Left lung (tissue), 10 donors: Measurements from ENCODE around the gene UBE2J2. TPM values are rescaled to one million over a fixed set of nuclear protein-coding genes. Genes with fewer than 3 reads are reported as not detected.

Experiments
- ATAC-seq: fragments of 200-7000 bp; cut with Tn5 transposase; one replicate; pipeline ENCODE4 v1.9.1; 2020; ENCODE audit warnings: moderate library complexity
- DNase-seq, 4 donors: peaks; one replicate each; pipeline ENCODE4 v3.0.0-alpha.2; 2013 to 2020
- H3K27ac ChIP-seq, 2 donors: fragments of 200-600 bp; sonication (generic) in 1 of 2; one replicate each; pipeline versions ENCODE4 v1.5.0 to v1.8.0; 2020 to 2021
- H3K27me3 ChIP-seq, 2 donors: fragments of 200-600 bp; sonication (generic) in 1 of 2; one replicate each; pipeline versions ENCODE4 v1.5.0 to v1.8.0; 2020 to 2021
- H3K36me3 ChIP-seq, 2 donors: fragments of 200-600 bp; sonication (generic) in 1 of 2; one replicate each; pipeline versions ENCODE4 v1.5.0 to v1.8.0; 2020 to 2021
- H3K4me1 ChIP-seq, 2 donors: fragments of 200-600 bp; one replicate each; pipeline ENCODE4 v1.8.0; 2021
- H3K4me3 ChIP-seq, 2 donors: fragments of 200-600 bp; sonication (generic) in 1 of 2; one replicate each; pipeline versions ENCODE4 v1.5.0 to v1.8.0; 2020 to 2021; ENCODE audit warnings: mild to moderate bottlenecking in 1 of 2
- H3K9me3 ChIP-seq, 2 donors: fragments of 200-600 bp; sonication (generic) in 1 of 2; one replicate each; pipeline versions ENCODE4 v1.5.0 to v1.8.0; 2020 to 2021
- CTCF ChIP-seq, 2 donors: fragments of 200-600 bp; sonication (generic) in 1 of 2; IDR thresholded peaks; one replicate each; pipeline versions ENCODE4 v1.5.0 to v1.8.0; 2021; ENCODE audit warnings: antibody characterized with exemption in 2 of 2
- intact Hi-C, 2 donors: fragments of 100-400 bp; cut with DNase I; formaldehyde crosslinking; loops; one replicate each; pipeline versions ENCODE4 v1.11.2 to v1.14.2; 2022
- polyA plus RNA-seq, 6 donors: library from polyadenylated mRNA; unstranded; fragments of 120-200 nt; gene quantifications; one replicate each; pipeline ENCODE4 v1.2.1, GENCODE V29; 2013; ENCODE audit not compliant: insufficient read length in 6 of 6
- total RNA-seq, 2 donors: library from RNA; stranded (reverse); fragmentation: NEBNext Ultra II Directional; extraction: Animal tissue kit (Norgen Biotek cat#: 25700); gene quantifications; one replicate each; pipeline ENCODE4 v1.2.1, GENCODE V29; 2021
- donor health status: DM: no; HTN: yes; CAD: no.
- donor health status: DM: no; HTN: no; CAD: no.

Gene UBE2J2
- total and polyA plus RNA-seq, 8 donors = 42.8 to 68.6 (median 52.1) TPM

- no peak overlapping the region for H3K27ac ChIP-seq
- H3K36me3 ChIP-seq = peaks cover 0 to 87% of the 10 kb centered on the region in 2 donors
- no peak for TF ChIP-seq CTCF (IDR thresholded peaks at IDR 0.05)
- H3K4me3 ChIP-seq = no peak overlapping the region
- no peaks in the 10 kb centered on the region for H3K9me3 ChIP-seq
- no peak for ATAC-seq
- no peak for DNase-seq
- intact Hi-C loops = no loop called here
- H3K4me1 ChIP-seq = peaks cover 0 to 7% of the 10 kb centered on the region in 2 donors
- no peaks in the 10 kb centered on the region for H3K27me3 ChIP-seq
Observed at GRCh38 chr1:1259540-1259939, 14.1 kb downstream of the UBE2J2 start.

- intact Hi-C loops = no loop called here
- H3K36me3 ChIP-seq = peaks cover 0 to 87% of the 10 kb centered on the region in 2 donors
Observed at GRCh38 chr1:1259119-1259488, 14.6 kb downstream of the UBE2J2 start.

DNA sequence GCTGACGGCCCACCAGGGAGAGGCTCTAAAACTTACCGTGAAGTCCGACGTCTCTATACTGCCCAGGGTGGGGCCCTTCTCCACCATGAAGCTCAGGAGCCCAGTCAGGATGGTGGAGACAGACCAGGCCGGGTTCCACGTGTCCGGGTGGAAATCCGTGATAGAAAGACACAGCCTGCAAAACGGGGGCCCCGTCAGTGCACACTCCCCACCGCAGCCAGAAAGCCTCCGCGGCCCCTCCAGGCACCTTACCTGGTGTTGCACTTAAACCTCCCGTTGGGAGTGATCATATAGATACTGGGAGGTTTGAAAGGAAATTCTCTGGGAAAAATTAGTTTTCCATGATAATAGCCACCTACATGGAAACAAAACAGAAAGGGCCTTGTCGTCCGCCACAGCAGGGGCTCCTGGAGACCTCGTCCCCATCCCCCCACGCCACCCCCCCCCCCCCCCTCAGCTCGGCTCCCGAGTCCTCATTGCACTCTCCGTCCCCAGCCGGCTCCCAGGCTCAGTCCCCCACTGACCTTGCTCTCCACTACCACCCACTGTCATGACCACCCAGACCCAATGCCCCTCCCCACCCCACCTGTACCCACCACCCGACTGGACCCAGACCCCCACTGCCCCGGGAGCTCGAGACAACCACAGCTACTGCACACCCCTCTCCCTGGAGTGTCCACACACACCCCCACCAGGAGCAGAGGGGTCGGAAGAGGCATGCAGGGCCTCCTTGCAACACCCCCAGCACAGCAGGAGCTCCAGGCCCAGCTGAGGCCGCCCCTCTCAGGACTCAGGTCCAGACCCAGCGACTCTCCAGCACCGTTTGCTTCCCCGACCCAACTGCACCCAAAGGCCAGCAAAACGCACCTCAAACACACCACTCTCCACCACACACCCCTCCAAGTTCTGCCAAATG lies 16.4 kb downstream of the UBE2J2 start:
- TF ChIP-seq CTCF (IDR thresholded peaks at IDR 0.05) = no peak
- Histone ChIP-seq H3K4me3 (no peak overlapping the region), H3K27me3 (no peaks in the 10 kb centered on the region), H3K9me3 (no peaks in the 10 kb centered on the region), H3K27ac (no peak overlapping the region), H3K36me3 (peaks cover 0 to 87% of the 10 kb centered on the region in 2 donors), H3K4me1 (peaks cover 0 to 7% of the 10 kb centered on the region in 2 donors)
- intact Hi-C loops = no loop called here
- no peak for DNase-seq
- ATAC-seq = no peak

More at GRCh38 chr1:1259119-1259488, 14.6 kb downstream of the UBE2J2 start:
- DNase-seq (no peak), ATAC-seq (no peak)
- no peak overlapping the region for H3K27ac ChIP-seq
- H3K9me3 ChIP-seq = no peaks in the 10 kb centered on the region
- peaks cover 0 to 7% of the 10 kb centered on the region in 2 donors for H3K4me1 ChIP-seq
- no peak overlapping the region for H3K4me3 ChIP-seq
- TF ChIP-seq CTCF (IDR thresholded peaks at IDR 0.05) = no peak
- H3K27me3 ChIP-seq = no peaks in the 10 kb centered on the region

DNA sequence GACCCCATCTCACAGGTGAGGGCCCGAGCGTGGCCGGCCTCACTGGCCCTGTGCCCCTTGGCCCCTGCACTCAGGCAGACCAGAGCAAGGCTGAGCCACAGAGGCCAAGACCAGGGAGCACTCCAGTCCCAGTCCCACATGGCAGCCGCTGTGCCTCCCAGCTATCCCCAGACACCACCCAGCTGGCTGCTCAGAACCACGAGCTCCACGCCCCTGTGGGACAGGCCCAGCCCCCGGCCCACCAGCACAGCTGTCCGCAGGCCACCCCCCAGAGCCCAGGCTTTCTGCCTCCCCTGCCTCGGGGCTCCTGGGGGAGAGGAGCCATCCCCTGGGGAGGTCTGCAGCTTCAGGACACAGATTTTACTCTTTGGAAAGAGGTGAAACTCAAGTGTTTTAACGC lies 18.0 kb downstream of the UBE2J2 start:
- no peaks in the 10 kb centered on the region for H3K9me3 ChIP-seq
- H3K4me3 ChIP-seq = no peak overlapping the region
- peaks cover 0 to 76% of the 10 kb centered on the region in 2 donors for H3K36me3 ChIP-seq
- H3K4me1 ChIP-seq = no peaks in the 10 kb centered on the region
- DNase-seq (no peak), ATAC-seq (no peak)
- H3K27me3 ChIP-seq = no peaks in the 10 kb centered on the region
- intact Hi-C loops = no loop called here
- H3K27ac ChIP-seq = no peak overlapping the region
- no peak for TF ChIP-seq CTCF (IDR thresholded peaks at IDR 0.05)

DNA sequence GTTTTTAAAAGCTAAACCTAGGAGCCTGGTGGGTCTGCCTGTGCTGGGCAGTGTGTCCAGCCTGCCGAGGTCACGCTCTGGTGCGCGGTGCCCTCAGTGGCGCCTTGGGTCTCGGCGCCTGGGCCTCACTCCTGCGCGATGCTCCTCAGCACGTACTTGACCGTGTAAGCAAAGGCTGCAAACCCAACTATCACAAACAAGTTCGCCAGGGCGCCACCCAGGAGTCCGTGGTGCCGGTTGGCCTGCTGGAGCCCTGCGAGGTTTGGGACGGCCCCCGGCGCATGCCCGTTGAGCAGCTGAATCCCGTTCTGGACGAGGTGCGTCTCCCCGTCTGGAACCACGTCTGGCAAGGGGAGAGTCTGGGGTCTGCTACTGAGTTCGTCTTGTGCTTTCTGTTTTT lies 18.6 kb downstream of the UBE2J2 start:
- Histone ChIP-seq H3K36me3 (peaks cover 0 to 71% of the 10 kb centered on the region in 2 donors), H3K9me3 (no peaks in the 10 kb centered on the region), H3K4me1 (no peaks in the 10 kb centered on the region), H3K27me3 (no peaks in the 10 kb centered on the region), H3K27ac (no peak overlapping the region), H3K4me3 (no peak overlapping the region)
- DNase-seq (no peak), ATAC-seq (no peak)
- intact Hi-C loops = no loop called here
- TF ChIP-seq CTCF (IDR thresholded peaks at IDR 0.05) = no peak
